GM18519 (cell line): ENCODE measurements around the gene CUL2.
"Not testable (repeated sequence)": the region's sequence is repeated elsewhere in the genome, so short reads cannot be mapped to it uniquely, and the experiment has no call there.

Experiments used
- ATAC-seq: cut with Tn5 transposase; IDR thresholded peaks from one replicate; pipeline ENCODE4 v1.9.1; 2021; ENCODE audit warnings: mild to moderate bottlenecking, moderate library complexity; ENCODE audit not compliant: unreplicated experiment, low FRiP score

The CUL2 gene

DNA sequence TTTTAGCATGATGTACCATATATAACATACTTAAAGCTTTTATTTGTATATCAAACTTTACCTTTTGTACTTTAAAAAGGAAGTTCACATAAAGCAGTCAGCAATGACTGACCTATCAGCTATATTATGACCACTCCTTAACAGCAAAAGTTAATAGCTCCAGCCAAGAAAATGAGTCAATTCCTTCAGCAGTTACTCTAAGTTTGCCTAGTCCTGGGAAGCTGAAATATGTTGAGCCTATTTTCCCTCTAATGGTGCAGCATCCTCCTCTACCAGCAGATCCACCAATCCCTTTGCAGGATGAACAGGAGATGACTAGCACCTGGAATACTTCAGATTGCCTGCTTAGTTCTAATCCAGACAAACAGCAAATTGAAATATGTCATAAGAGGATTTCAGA lies 64.2 kb downstream of the CUL2 start:
- ATAC-seq, result no peak

DNA sequence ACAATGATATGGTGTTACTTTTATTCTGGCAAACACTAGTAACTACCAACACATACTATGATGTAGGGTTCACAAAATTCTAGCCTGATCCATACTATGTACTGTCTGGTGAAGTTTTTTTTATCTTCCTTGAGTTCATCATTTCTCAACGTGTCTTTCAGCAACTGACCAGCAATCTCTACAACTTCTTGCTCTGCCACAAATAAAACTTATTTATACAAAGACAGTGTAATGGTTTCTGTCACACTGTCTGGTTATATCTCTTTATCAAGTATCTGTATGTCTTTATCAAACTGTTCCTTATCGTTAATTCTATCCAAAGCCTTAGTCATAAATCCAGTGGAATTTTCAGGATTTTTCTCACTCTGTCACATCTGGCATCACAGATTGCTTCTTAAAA lies 69.7 kb downstream of the CUL2 start:
- no peak for ATAC-seq

DNA sequence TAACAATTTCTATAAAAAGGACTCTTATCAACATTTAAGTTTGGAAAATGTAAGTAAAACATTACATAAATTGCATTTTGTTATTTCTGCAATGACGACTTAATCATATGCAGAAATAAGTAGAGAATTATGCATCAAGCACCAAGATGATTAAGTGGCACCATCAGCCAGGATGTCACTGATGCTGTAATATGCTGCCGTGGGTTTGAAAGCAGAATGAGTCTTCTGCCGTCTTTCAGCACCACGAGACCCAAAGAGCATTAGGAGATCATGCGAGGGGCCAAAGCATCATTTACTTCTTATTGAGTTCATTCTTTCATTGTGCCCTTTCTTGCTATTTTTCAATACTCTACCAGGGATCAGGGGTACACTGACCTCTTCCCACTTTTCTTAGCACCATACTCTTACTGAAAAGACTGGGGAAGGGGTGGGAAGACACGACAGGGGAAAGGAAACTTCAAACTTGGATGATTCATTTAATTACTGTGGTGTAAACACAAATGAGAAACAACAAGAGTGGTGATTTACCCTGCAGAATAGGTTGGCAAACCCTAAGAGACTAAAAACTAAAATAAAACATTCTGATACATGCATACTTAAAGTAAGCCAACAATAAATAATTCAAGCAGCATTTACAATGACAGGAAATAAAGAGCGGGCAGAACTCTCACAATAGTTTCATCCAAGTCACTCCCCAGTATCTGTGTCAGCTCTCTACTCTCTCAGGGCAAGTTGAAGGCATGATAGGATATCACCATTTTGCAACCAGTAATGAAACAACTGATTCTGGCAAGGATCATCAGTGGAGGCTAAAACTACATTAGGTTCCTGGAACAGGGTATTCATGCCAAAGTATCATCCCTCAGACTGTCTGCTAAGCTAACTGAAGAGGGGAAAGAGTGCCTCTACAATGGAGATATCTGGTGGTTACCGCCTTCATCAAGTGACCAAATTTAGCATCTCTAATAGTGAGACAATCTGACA lies 70.8 kb downstream of the CUL2 start:
- no peak for ATAC-seq

DNA sequence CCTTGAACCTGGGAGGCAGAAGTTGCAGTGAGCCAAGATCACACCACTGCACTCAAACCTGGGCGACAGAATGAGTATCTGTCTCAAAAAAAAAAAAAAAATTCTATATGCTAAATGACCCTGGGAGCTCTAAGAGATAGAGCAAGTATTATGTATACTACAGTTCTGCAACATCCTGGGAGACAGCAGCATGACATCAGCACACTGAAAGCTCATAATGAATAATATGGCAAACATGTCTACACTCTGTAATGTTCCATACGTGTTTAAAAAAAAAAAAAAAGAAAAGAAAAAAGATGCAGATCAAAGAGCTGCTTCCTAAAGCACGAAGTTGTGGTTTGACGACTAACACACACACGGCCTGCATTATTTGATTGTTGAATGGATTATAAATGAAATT lies 72.5 kb downstream of the CUL2 start:
- no peak for ATAC-seq

DNA sequence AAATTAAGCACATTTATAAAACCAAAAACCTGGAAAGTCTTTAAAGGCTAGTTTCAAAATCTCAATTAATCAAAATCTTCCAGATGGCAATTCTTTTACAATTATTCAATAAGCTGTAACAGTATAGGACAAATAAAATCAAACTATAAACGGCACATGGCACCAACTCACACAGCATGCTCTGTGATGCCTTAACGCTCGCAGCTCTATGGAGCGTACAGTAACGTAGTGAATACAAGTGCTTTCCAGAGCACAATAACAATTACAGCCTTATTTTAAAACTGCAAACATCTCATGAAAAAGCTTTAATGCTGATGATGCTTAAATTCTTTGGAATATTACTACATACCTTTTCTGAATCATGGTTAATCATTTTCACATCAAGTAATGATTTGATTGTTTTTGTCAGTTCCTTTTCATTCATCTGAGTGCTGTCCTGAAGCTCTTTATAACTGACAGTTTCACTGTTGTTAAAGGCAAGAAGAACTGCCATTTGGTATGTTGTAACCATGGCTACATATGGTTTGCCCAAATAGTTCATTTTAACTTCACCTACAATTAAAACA lies 74.2 kb downstream of the CUL2 start:
- no peak for ATAC-seq

DNA sequence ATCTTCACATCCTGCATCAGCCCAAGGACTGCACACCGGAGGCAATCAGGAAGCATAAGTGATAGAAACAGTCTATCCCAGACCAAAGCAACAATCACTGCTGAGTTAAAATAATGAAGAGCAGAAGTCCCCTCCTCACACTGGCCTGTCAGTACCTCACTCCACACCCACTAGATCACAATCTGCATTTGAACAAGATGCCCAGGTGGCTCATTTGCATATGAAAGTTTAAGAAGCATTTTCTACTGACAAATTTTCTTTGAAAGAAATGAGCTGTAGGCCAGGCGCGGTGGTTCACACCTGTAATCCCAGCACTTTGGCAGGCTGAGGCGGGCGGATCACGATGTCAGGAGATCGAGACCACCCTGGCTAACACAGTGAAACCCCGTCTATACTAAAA lies 77.4 kb downstream of the CUL2 start:
- ATAC-seq, result no peak

DNA sequence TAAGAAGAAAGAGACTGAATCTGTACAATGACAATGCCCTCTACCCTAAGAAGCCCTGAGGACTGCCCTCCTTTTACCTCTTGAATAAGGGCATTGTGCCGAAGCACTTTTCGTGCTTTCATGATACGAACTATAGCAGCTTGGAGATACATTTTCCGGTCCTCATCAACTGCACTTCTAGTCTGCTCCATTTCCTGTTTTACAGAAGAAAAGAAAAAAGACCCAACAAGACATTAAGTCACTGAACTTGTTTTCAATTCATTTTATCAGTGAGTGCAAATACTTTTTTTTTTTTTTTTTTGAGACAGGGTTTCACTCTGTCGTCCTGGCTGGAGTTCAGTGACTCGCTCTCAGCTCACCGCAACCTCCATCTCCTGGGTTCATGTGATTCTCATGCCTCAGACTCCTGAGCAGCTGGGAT lies 78.4 kb downstream of the CUL2 start:
- no peak for ATAC-seq

DNA sequence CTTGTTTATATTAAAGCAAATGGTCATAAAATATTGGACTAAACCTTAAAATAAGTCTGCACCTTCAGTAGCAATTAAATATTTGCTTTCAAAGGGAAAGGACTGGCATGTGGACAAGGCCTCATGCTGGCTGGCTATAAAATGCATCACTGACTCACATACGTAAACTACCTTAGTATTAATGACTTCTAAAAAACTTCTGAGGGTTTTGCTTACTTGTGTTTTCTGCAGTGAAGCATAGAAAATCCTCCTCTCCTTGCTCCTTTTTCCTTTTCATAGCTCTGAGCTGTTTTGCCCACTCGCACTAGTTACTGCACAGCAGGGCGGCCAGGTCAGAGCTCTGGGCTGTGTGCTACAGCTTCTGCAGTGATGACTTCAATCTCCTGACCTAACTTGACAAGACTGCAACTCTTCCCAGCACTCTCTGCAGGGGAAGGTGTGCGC lies 82.3 kb downstream of the CUL2 start:
- ATAC-seq, result no peak

DNA sequence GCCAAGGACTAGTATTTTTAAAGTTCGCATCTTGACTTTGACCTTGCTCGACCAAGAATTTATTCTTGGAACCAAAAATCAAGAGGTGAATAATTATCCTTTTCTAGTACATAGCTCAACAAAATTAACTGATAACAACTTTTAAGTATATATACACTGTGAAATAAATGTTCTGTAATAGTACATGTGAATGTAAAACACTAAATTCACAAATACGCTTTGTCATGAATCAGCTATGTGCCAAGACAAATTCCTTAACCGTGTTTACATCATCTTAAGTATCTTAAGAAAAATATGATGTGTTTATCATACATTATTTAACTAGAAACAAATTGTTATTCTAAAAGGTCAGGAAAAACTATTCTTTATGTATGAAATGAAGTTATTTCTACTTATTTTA lies 83.3 kb downstream of the CUL2 start:
- no peak for ATAC-seq

DNA sequence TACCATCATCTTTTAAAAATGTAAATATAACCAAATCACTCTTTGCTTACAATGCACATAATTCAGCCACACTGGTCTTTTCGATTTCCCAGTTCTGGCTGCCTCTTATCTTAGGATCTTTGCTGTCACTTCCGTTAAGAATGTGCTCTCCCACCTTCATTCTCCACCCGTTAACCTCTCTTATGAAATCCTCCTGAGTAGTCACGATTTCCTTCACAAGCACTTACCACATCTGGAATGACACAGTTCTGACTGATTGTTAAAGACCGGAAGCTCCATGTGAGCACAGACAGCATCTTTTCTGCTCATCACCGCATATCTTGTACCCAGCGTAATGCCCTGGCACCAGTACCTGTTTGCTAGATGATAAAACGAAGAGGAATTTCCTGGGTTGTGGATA lies 84.3 kb downstream of the CUL2 start:
- ATAC-seq, result no peak

DNA sequence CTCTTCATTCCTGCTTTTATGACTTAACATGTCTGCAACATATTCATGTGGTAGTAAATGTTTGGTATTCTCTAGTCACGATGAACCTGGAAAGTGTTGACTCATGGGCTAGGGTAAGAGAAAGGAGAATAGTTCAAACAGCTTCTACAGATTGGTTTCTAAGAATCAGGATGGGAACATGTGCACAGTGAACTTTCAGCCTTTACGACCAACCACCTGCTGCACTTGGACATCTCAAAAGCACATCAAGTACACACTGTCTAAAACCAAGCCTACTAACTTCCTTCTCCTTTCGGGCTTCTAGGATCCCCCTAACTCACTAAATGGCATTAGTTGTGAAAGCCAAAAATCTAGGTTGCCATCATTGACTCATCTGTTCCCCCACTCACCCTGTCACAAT lies 85.5 kb downstream of the CUL2 start:
- no peak for ATAC-seq

DNA sequence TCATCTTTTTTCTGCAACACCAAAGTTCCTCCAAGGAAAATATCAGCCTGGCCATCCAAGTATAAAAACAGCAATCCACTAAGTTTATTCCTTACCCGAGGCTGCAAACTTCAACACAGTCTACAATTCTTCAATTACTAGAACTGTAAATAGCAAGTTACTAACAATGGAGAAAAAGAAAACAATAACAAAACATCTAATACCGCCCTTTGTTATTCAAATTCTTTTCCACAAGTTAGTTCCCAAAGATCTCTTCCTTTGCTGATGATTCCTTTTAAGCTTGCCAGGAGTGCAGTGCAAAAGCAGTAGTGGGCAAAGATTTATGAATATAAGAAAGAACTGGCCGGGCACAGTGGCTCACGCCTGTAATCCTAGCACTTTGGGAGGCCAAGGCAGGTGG lies 86.2 kb downstream of the CUL2 start:
- no peak for ATAC-seq

DNA sequence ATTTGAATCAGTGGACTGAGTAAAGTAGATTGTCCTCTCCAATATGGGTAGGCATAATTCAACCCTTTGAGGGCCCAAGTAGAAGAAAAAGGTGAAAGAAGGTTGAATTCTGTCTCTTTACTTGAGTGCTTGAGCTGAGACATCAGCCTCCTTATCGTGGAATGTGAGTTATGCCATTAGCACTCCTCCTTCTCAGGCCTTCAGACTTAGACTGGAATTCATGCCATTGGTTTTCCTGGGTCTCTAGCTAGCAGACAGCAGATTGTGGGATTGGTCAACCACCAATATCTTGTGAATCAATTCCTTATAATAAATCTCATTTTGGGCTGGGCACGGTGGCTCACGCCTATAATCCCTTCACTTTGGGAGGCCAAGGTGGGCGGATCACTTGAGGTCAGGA lies 89.2 kb downstream of the CUL2 start:
- no peak for ATAC-seq

DNA sequence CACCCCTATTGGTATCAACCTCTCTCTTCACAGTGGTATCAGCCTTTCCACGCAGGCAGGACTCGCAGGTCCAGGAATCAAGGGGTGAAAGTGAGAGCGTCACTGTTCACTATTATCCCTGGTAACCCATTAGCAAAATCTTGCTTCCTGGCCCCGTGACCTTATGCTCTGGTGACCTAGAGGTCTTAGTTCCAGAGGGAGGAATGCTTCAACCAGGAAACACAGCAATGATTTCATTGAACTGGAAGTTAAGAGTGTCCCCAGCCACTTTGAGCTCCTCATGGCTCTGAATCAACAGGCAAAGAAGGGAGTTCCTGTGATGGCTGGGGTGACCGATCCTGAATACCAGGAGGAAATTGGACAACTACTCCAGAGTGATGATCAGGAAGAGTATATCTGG lies 90.6 kb downstream of the CUL2 start:
- no peak for ATAC-seq

DNA sequence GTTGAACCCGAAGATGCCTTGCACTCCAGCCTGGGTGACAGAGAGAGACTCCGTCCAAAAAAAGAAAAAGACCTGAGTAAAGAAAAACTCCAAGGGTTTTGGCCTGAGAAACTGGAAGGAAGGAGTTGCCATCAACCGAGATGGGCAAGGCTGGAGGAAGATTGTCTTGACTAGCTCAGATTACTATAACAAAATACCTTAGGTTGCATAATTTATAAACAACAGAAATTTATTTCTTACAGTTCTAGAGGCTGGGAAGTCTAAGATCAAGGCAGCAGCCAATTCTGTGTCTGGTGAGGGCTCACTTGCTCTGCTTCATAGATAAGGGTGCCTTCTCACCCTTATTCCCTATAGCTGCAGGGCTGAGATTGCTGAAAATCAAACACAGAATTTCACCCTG lies 91.2 kb downstream of the CUL2 start:
- ATAC-seq, result no peak

DNA sequence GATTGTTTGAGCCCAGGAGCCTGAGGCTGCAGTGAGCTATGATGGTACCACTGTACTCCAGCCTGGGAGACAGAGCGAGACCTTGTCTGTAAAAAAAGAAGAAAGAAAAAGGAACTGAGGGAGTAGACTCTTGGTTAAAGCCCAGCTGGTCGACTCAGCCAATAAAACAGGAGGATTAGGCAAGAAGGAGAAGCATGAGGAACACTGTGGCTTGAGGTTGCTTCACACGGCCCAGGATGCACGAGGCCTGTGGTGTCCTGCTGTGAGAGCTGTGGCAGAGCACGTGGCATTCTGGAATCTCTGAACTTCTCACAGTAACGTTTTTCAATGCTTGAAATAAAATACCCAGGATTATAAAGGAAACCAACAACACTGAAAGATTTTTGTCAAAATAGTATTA lies 93.3 kb downstream of the CUL2 start:
- ATAC-seq, result no peak

DNA sequence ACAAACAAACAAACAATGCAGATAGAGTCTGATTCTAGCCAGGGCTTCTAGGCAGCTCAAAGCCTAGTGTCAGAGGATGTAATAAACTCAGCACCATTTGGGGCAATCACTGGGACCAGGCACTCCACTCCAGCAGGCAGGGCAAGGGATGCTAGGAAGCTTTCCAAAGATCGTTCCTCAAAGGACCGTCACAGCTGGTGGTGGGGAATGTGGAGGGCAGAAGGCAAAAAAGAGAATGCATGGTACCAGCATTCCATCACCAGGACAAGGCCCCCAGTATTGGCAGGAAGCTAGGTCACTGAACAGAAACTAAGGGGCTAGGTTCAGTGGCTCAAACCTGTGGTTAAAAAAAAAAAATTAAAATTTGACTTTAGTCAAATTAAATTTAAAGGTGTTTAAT lies 94.2 kb downstream of the CUL2 start:
- ATAC-seq, result no peak

DNA sequence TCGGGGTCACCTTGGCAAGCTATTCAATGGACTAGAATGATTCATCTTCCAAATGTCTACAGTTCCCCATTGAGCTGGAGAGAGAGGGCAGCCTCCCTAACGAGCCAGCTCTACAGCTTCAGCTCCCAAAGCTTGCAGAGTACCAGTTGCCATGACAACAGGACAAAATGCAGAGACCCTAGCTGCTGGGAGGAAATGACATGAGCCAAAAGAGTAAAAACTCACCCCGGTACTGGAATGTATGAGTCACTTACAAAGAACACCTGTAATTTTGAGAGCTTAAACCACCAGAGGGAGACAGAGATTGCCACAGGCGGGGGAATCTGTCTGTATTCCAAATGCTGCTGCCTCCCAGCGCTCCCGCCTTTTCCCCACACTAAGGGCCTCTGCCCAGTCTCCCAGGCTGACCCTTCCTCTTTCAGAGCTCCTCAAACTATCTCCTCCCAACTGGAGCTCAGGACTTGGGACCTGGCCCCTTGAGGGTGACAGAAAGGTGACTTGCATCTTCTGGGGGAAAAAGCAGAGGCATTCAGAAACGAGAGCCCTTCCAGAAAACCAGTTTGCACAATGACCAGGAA lies 95.5 kb downstream of the CUL2 start:
- peak; percentile 91 for ATAC-seq

DNA sequence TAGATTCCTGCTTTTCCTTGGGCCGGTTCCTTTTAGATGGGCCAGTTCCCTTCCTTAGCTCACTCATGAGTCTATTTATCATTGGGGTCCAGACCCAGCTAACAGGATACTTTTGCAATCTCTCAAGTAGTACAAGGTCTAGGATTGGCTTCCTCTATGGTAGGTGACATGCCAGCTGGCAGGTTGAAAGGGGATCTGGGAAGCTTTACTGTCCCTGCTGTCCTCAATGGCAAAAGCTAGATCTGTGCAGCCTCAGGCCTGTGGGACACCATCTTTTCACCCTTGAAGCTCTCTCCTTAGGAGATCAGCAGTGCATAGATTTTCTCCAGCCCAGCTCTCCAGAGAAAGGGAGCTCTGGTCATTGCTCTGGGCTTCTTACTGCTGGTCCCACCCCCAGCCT lies 96.4 kb downstream of the CUL2 start:
- ATAC-seq, result no peak

DNA sequence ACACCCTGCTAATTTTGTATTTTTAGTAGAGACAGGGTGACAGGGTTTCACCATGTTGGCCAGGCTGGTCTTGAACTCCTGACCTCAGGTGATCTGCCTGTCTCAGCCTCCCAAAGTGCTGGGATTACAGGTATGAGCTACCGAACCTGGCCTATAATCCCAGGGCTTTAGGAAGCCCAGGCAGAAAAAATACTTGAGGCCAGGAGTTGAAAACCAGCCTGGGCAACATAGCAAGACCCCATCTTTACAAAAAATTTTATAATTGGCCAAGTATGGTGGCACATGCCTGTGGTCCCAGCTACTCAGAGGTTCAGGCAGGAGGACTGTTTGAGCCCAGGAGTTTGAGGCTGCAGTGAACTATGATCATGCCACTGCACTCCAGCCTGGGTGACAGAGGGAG lies 99.0 kb downstream of the CUL2 start:
- ATAC-seq, result not testable (repeated sequence)

DNA sequence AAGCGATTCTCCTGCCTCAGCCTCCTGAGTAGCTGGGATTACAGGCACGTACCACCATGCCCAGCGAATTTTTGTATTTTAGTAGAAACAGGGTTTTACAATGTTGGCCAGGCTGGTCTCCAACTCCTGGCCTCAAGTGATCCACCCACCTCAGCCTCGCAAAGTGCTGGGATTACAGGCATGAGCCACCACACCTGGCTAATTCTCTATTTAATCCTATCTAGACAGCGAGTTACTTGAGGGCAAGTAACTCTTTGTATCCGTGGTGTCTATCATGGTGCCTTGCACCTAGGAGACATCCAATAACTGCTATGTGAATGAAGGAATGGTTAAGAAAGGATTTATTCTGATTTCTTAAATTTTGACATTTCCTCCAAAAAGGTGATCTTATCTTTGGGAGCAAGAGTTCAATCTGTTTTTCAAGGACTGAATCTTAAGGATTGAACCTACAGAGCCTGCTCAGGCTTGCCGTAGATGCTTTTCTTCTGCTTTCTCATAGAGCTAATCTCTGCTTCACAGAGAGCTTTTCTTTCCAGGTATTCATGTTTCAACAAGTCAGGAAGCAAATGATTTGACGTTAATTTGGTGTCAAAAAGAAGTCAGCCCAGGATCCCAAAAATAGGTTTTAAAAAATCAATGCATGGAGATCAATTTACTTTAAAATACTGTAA lies 101.6 kb downstream of the CUL2 start:
- no peak for ATAC-seq
